GM12878 (cell line): ENCODE results near the gene PNMA8B. TPM values are rescaled to one million over a fixed set of nuclear protein-coding genes. Genes with fewer than 3 reads are reported as not detected.

Source experiments
- ATAC-seq: fragments of 200-7000 bp; cut with Tn5 transposase; 3 replicates; pipeline ENCODE4 v1.9.1; 2020; ENCODE audit warnings: mild to moderate bottlenecking, moderate library complexity
- BruUV-seq: library from RNA; stranded (reverse); fragments of 400-500 nt; replicated peaks from 2 replicates; lab custom pipeline; 2021; lab: Mats Ljungman, UMichigan
- CTCF ChIA-PET: fragments of 300-600 bp; sonication (Branson Sonifier 250); formaldehyde crosslinking; extraction: SDS; loops from one replicate; lab custom pipeline; 2021; ENCODE audit warnings: inconsistent platforms; lab: Yijun Ruan, JAX
- POLR2A ChIA-PET: fragments of 350-600 bp; formaldehyde crosslinking; extraction: SDS; loops from one replicate; lab custom pipeline; 2021; ENCODE audit warnings: inconsistent platforms; lab: Charles Lee
- RAD21 ChIA-PET: fragments of 300-600 bp; sonication (Branson Sonifier 250); formaldehyde crosslinking; loops from one replicate; lab custom pipeline; 2023; ENCODE audit warnings: antibody characterized with exemption; ENCODE audit not compliant: unreplicated experiment; lab: Charles Lee
- SMC1A ChIA-PET: fragments of 300-600 bp; sonication (Branson Sonifier 250); formaldehyde crosslinking; loops from one replicate; lab custom pipeline; 2023; ENCODE audit not compliant: unreplicated experiment, uncharacterized antibody; lab: Charles Lee
- DNase-seq: peaks from one replicate; pipeline ENCODE4 v3.0.0-alpha.2; 2011; ENCODE audit warnings: low read depth, low spot score
- FAIRE-seq: peaks from 3 replicates; lab custom pipeline; 2011; peaks lifted over from hg19 to GRCh38; lab: Jason Lieb, UNC
- H2AFZ ChIP-seq: 2 replicates; pipeline ENCODE4 v1.6.0; 2011; ENCODE audit warnings: low read depth, low read length, control low read depth; ENCODE audit not compliant: control insufficient read depth
- H3K27ac ChIP-seq: 2 replicates; pipeline ENCODE4 v1.5.1; 2011; ENCODE audit warnings: control low read depth; ENCODE audit not compliant: control insufficient read depth, insufficient read depth
- H3K27me3 ChIP-seq, 2 experiments: replicated peaks in 1 of 2; 2 replicates each; pipeline versions ENCODE4 v1.6.0 to v1.6.1; 2011; ENCODE audit warnings: low read length in 1 of 2; ENCODE audit not compliant: control insufficient read depth in 2 of 2, insufficient read depth in 2 of 2
- H3K36me3 ChIP-seq, 2 experiments: 2 replicates each; pipeline ENCODE4 v1.5.1; 2011; ENCODE audit warnings: low read length in 1 of 2; ENCODE audit not compliant: control insufficient read depth in 2 of 2, insufficient read depth in 2 of 2
- H3K4me1 ChIP-seq: 2 replicates; pipeline ENCODE4 v1.6.1; 2011; ENCODE audit warnings: mild to moderate bottlenecking, low read length, moderate library complexity, mixed read lengths; ENCODE audit not compliant: control insufficient read depth, insufficient read depth
- H3K4me2 ChIP-seq: 2 replicates; pipeline ENCODE4 v1.6.0; 2011; ENCODE audit warnings: control low read depth; ENCODE audit not compliant: control insufficient read depth, insufficient read depth
- H3K4me3 ChIP-seq: fragments of 200-600 bp; sonication (generic); 2 replicates; pipeline ENCODE4 v1.5.1; 2016
- H3K79me2 ChIP-seq: 2 replicates; pipeline ENCODE4 v1.6.0; 2011; ENCODE audit warnings: low read length; ENCODE audit not compliant: control insufficient read depth, insufficient read depth
- H3K9ac ChIP-seq: 2 replicates; pipeline ENCODE4 v1.8.0; 2011; ENCODE audit warnings: low read length, control low read depth, mixed read lengths; ENCODE audit not compliant: control insufficient read depth, insufficient read depth
- H3K9me3 ChIP-seq: replicated peaks from 3 replicates; pipeline ENCODE4 v1.5.1; 2011; ENCODE audit warnings: mild to moderate bottlenecking, low read length; ENCODE audit not compliant: control insufficient read depth, insufficient read depth
- H4K20me1 ChIP-seq: 2 replicates; pipeline ENCODE4 v1.6.0; 2011; ENCODE audit not compliant: control insufficient read depth, insufficient read depth
- BACH1 ChIP-seq: fragments of 450-650 bp; IDR thresholded peaks from 2 replicates; pipeline ENCODE4 v1.6.1; 2017; ENCODE audit warnings: mild to moderate bottlenecking, borderline replicate concordance
- BRCA1 ChIP-seq: IDR thresholded peaks from 2 replicates; pipeline ENCODE4 v1.6.1; 2011; ENCODE audit warnings: low read depth, low read length, improper control_type of control experiment
- CBX3 ChIP-seq: fragments of 200-600 bp; sonication (generic); IDR thresholded peaks from 2 replicates; pipeline ENCODE4 v1.6.1; 2016; ENCODE audit warnings: low read depth, borderline replicate concordance
- DPF2 ChIP-seq: fragments of 450-650 bp; IDR thresholded peaks from 2 replicates; pipeline ENCODE4 v1.6.1; 2017; ENCODE audit warnings: mild to moderate bottlenecking
- EGR1 ChIP-seq, 2 experiments: IDR thresholded peaks; 1 replicate in 1 of 2; 2 replicates in 1 of 2; pipeline ENCODE4 v1.6.1; 2011 to 2012; ENCODE audit warnings: low read depth in 2 of 2, low read length in 2 of 2, borderline replicate concordance in 1 of 2, mild to moderate bottlenecking in 1 of 2, moderate library complexity in 1 of 2
- GABPA ChIP-seq: IDR thresholded peaks from 2 replicates; pipeline ENCODE4 v1.6.1; 2014; ENCODE audit warnings: antibody characterized with exemption, low read depth, mild to moderate bottlenecking, inconsistent platforms
- MTA3 ChIP-seq: IDR thresholded peaks from 2 replicates; pipeline ENCODE4 v1.6.1; 2012; ENCODE audit warnings: low read length, inconsistent platforms, borderline replicate concordance
- POU2F2 ChIP-seq: IDR thresholded peaks from 3 replicates; pipeline ENCODE4 v1.6.1; 2011; ENCODE audit warnings: low read depth, mild to moderate bottlenecking, low read length, borderline replicate concordance
- RAD21 ChIP-seq: IDR thresholded peaks from 2 replicates; pipeline ENCODE4 v1.6.1; 2011; ENCODE audit warnings: mild to moderate bottlenecking, low read depth, low read length, moderate library complexity; ENCODE audit not compliant: insufficient read depth
- SKIL ChIP-seq: fragments of 450-650 bp; IDR thresholded peaks from 2 replicates; pipeline ENCODE4 v1.6.1; 2017; ENCODE audit warnings: mild to moderate bottlenecking, low read depth, inconsistent platforms; ENCODE audit not compliant: poor library complexity, severe bottlenecking
- TCF3 ChIP-seq: IDR thresholded peaks from 2 replicates; pipeline ENCODE4 v1.6.1; 2012; ENCODE audit warnings: low read depth, mild to moderate bottlenecking, low read length, borderline replicate concordance; ENCODE audit not compliant: insufficient read depth
- ZNF207 ChIP-seq: fragments of 450-650 bp; IDR thresholded peaks from 2 replicates; pipeline ENCODE4 v1.6.1; 2014; ENCODE audit warnings: antibody characterized with exemption, mild to moderate bottlenecking, borderline replicate concordance
- WGBS: methylation state at CpG from one replicate; pipeline ENCODE4 v1.1.6; 2016; ENCODE audit warnings: low lambda C conversion rate; ENCODE audit not compliant: insufficient replicate concordance, insufficient coverage; ENCODE audit errors: missing lambda C conversion rate; 5-methylcytosine and 5-hydroxymethylcytosine counted together
- in situ Hi-C: fragments of 300-500 bp; cut with MboI; formaldehyde crosslinking; loops from 9 replicates; pipeline ENCODE4 v1.14.3; 2018; ENCODE audit warnings: mixed read lengths
- intact Hi-C: fragments of 100-400 bp; cut with micrococcal nuclease; formaldehyde crosslinking; loops from one replicate; pipeline ENCODE4 v1.14.2; 2022; ENCODE audit not compliant: unreplicated experiment
- polyA plus RNA-seq, 11 experiments: library from polyadenylated mRNA; depleted of rRNA in 4 of 11; unstranded in 6 of 11; stranded (reverse) in 5 of 11; fragments of >200 nt; fragmentation: Nextera tagmentation in 4 of 11; fragmentation: Illumina TruSeq in 1 of 11; extraction: Ambion mirVana in 4 of 11; extraction: Trizol in 1 of 11; gene quantifications; 1 replicate in 1 of 11; 2 replicates in 10 of 11; pipeline versions ENCODE4 v1.2.1 to v1.2.3, GENCODE V29; 2011 to 2016; ENCODE audit warnings: inconsistent platforms in 2 of 11, missing spikeins in 2 of 11, low read depth in 1 of 11
- total RNA-seq, 4 experiments: library from RNA; depleted of rRNA in 3 of 4; stranded (reverse); fragments of >200 nt in 3 of 4; fragmentation: Illumina TruSeq in 1 of 4; extraction: Trizol in 1 of 4; gene quantifications; 2 replicates each; pipeline versions ENCODE4 v1.2.1 to v1.2.3, GENCODE V29; 2013 to 2021

PNMA8B gene
- total and polyA plus RNA-seq, 10 of the 15 experiments (the other 5 are each of a cell fraction or from before 2014, with no cell fraction given): 0.01 TPM; not detected in 9

- Histone ChIP-seq H3K4me2 (no peak overlapping the region), H3K27me3 (no peaks in the 10 kb centered on the region; a peak in 1 of 4 replicates), H3K4me1 (no peaks in the 10 kb centered on the region), H3K4me3 (no peak overlapping the region), H3K27ac (no peak overlapping the region), H2AFZ (no peak overlapping the region), H3K9me3 (no peaks in the 10 kb centered on the region; the same call in 2 of the 3 replicates), H3K79me2 (no peaks in the 10 kb centered on the region), H3K9ac (no peak overlapping the region), H4K20me1 (no peaks in the 10 kb centered on the region), H3K36me3 (no peaks in the 10 kb centered on the region)
- SMC1A ChIA-PET: interaction anchor here (1.6 kb wide), 1 partner anchor 16 kb away, joined by 3 read pairs; no protein-coding TSS in a partner anchor
- TF ChIP-seq CBX3: no peak
- no peak for TF ChIP-seq EGR1 (IDR thresholded peaks at IDR 0.05; ENCODE audit: borderline replicate concordance in 1 of 2, low read depth in 2 of 2, low read length in 2 of 2)
- TF ChIP-seq ZNF207: no peak
- no peak for TF ChIP-seq BRCA1
- CTCF ChIA-PET: interaction anchor here (0.6 to 7.1 kb wide), 8 partner anchors 11 to 193 kb away, joined by 3 to 33 read pairs (median 4); partner anchors contain the start of gene DACT3
- BruUV-seq: no TSS peak
- intact Hi-C loops (no loop called here), in situ Hi-C loops (no loop called here)
- no peak for DNase-seq
- FAIRE-seq: no peak
- 45% methylated on average over 5 of the region's 5 CpGs for WGBS
- POLR2A ChIA-PET: no interaction called here
- RAD21 ChIA-PET: no interaction called here
- no peak for ATAC-seq
These were observed 49.0 kb upstream of the PNMA8B start for GRCh38 chr19:46544651-46545050.

GRCh38 chr19:46542428-46543230, 47.0 kb upstream of the PNMA8B start:
- Histone ChIP-seq H3K79me2 (no peaks in the 10 kb centered on the region), H3K9me3 (no peaks in the 10 kb centered on the region; the same call in 2 of the 3 replicates), H3K4me2 (no peak overlapping the region), H3K4me3 (no peak overlapping the region), H3K4me1 (no peaks in the 10 kb centered on the region), H4K20me1 (no peaks in the 10 kb centered on the region), H3K9ac (no peak overlapping the region), H2AFZ (no peak overlapping the region), H3K27ac (no peak overlapping the region), H3K36me3 (no peaks in the 10 kb centered on the region), H3K27me3 (no peaks in the 10 kb centered on the region; a peak in 2 of 4 replicates)
- peak; percentile 98 for FAIRE-seq
- intact Hi-C loops (no loop called here), in situ Hi-C loops (no loop called here)
- no TSS peak for BruUV-seq
- WGBS: 32% methylated on average over 15 of the region's 15 CpGs
- ChIA-PET RAD21 (interaction anchor here (0.8 to 1.2 kb wide), 3 partner anchors 60 to 120 kb away, joined by 3 read pairs; no protein-coding TSS in a partner anchor), SMC1A (interaction anchor here (0.9 to 1.9 kb wide), 5 partner anchors 13 to 119 kb away, joined by 3 to 5 read pairs (median 3); no protein-coding TSS in a partner anchor), POLR2A (no interaction called here), CTCF (interaction anchor here (0.8 to 7.1 kb wide), 11 partner anchors 11 to 164 kb away, joined by 3 to 33 read pairs (median 7); partner anchors contain the start of gene DACT3)
- ATAC-seq: peak; percentile 81
- no peak for DNase-seq
- TF ChIP-seq MTA3 (no peak), SKIL (no peak), EGR1 (IDR thresholded peaks at IDR 0.05; ENCODE audit: borderline replicate concordance in 1 of 2, low read depth in 2 of 2, low read length in 2 of 2) (no peak), BACH1 (no peak), RAD21 (peak; percentile 64), BRCA1 (no peak), DPF2 (no peak), GABPA (no peak), TCF3 (no peak), POU2F2 (no peak)
